K562 (cell line): ENCODE data around the gene ITSN2. TPM values are rescaled to one million over a fixed set of nuclear protein-coding genes. Genes with fewer than 3 reads are reported as not detected.

Experiments
- ATAC-seq: fragments of 200-7000 bp; cut with Tn5 transposase; 3 replicates; pipeline ENCODE4 v1.9.1; 2020; ENCODE audit warnings: moderate library complexity
- BruUV-seq: library from RNA; stranded (reverse); fragments of 400-500 nt; replicated peaks from 2 replicates; lab custom pipeline; 2021; lab: Mats Ljungman, UMichigan
- CTCF ChIA-PET: fragments of 300-600 bp; formaldehyde crosslinking; extraction: SDS; loops from one replicate; lab custom pipeline; 2021; ENCODE audit warnings: low intra/inter-chr PET ratio; lab: Yijun Ruan, JAX
- POLR2A ChIA-PET: fragments of 300-600, 350-650 bp; sonication (Branson Sonifier 250); formaldehyde crosslinking; extraction: SDS; loops from one replicate; lab custom pipeline; 2021; ENCODE audit warnings: antibody characterized with exemption, inconsistent platforms; lab: Yijun Ruan, JAX
- DNase-seq, 4 experiments: peaks; one replicate each; pipeline versions ENCODE4 v3.0.0 to v3.0.0-alpha.2; 2011 to 2018; ENCODE audit warnings: low spot score in 3 of 4, mixed read lengths in 3 of 4; ENCODE audit errors: extremely low read depth in 1 of 4
- FAIRE-seq: peaks from 2 replicates; lab custom pipeline; 2011; peaks lifted over from hg19 to GRCh38; lab: Jason Lieb, UNC
- H2AFZ ChIP-seq: 2 replicates; pipeline ENCODE4 v1.6.0; 2011; ENCODE audit warnings: low read depth, low read length, control low read depth, inconsistent platforms
- H3K27ac ChIP-seq: fragments of 200-600 bp; 3 replicates; pipeline ENCODE4 v1.8.0; 2011; ENCODE audit warnings: low read depth, mild to moderate bottlenecking, control low read depth, inconsistent platforms, low read length, moderate library complexity, mixed read lengths; ENCODE audit errors: extremely low read depth
- H3K27me3 ChIP-seq, 2 experiments: fragments of 300-600 bp in 1 of 2; 2 replicates in 1 of 2; 3 replicates in 1 of 2; pipeline versions ENCODE4 v1.6.0 to v1.8.0; 2011; ENCODE audit warnings: inconsistent platforms in 2 of 2, low read length in 2 of 2, mild to moderate bottlenecking in 1 of 2, mixed read lengths in 1 of 2, moderate library complexity in 1 of 2; ENCODE audit not compliant: control insufficient read depth in 2 of 2, insufficient read depth in 2 of 2
- H3K36me3 ChIP-seq: fragments of 300-600 bp; 3 replicates; pipeline ENCODE4 v1.8.0; 2011; ENCODE audit warnings: mild to moderate bottlenecking, low read length, inconsistent platforms; ENCODE audit not compliant: control insufficient read depth, insufficient read depth
- H3K4me1 ChIP-seq, 2 experiments: fragments of 200-600 bp in 1 of 2; replicated peaks in 1 of 2; 2 replicates in 1 of 2; 3 replicates in 1 of 2; pipeline versions ENCODE4 v1.5.1 to v1.8.0; 2011; ENCODE audit warnings: inconsistent platforms in 2 of 2, low read length in 2 of 2, mild to moderate bottlenecking in 1 of 2, mixed read lengths in 1 of 2, moderate library complexity in 1 of 2; ENCODE audit not compliant: control insufficient read depth in 2 of 2, insufficient read depth in 2 of 2
- H3K4me2 ChIP-seq: 2 replicates; pipeline ENCODE4 v1.6.1; 2011; ENCODE audit warnings: low read length, control low read depth, inconsistent platforms, mixed read lengths; ENCODE audit not compliant: insufficient read depth
- H3K4me3 ChIP-seq: fragments of 200-600 bp; sonication (generic), shearing (Covaris generic); 2 replicates; pipeline ENCODE4 v1.5.1; 2016; ENCODE audit warnings: control low read depth, inconsistent platforms
- H3K79me2 ChIP-seq: fragments of 200-600 bp; 3 replicates; pipeline ENCODE4 v1.8.0; 2011; ENCODE audit warnings: low read length, inconsistent platforms; ENCODE audit not compliant: control insufficient read depth, insufficient read depth
- H3K9ac ChIP-seq, 2 experiments: 2 replicates each; pipeline versions ENCODE4 v1.6.0 to v1.6.1; 2011; ENCODE audit warnings: low read depth in 2 of 2, low read length in 2 of 2, control low read depth in 1 of 2, inconsistent platforms in 1 of 2, mild to moderate bottlenecking in 1 of 2, mixed read lengths in 1 of 2; ENCODE audit not compliant: insufficient read depth in 1 of 2
- H3K9me1 ChIP-seq: one replicate; pipeline ENCODE4 v1.6.0; 2011; ENCODE audit warnings: inconsistent platforms, mild to moderate bottlenecking, low read length, moderate library complexity; ENCODE audit not compliant: control insufficient read depth, insufficient read depth
- H3K9me3 ChIP-seq: replicated peaks from 2 replicates; pipeline ENCODE4 v1.5.1; 2011; ENCODE audit warnings: low read depth, low read length, inconsistent platforms; ENCODE audit not compliant: control insufficient read depth, insufficient read depth
- H4K20me1 ChIP-seq: replicated peaks from 2 replicates; pipeline ENCODE4 v1.6.1; 2011; ENCODE audit warnings: low read length, inconsistent platforms, mixed read lengths; ENCODE audit not compliant: control insufficient read depth, insufficient read depth
- BHLHE40 ChIP-seq: IDR thresholded peaks from 2 replicates; pipeline ENCODE4 v1.6.1; 2011; ENCODE audit warnings: low read length, improper control_type of control experiment
- FOSL1 ChIP-seq: fragments of 200-800 bp; sonication (Bioruptor generic); conservative IDR thresholded peaks from 2 replicates; pipeline ENCODE4 v1.6.1; 2016; ENCODE audit warnings: missing genetic modification characterization, missing compliant biosample characterization
- NELFE ChIP-seq: IDR thresholded peaks from 2 replicates; pipeline ENCODE4 v1.6.1; 2011; ENCODE audit warnings: mild to moderate bottlenecking; ENCODE audit not compliant: insufficient read depth, insufficient read length
- XRCC4 ChIP-seq: IDR thresholded peaks from one replicate; pipeline ENCODE4 v1.6.1; 2011; ENCODE audit not compliant: insufficient read depth, insufficient read length; ENCODE audit errors: extremely low read depth
- ZNF121 ChIP-seq: sonication (generic); formaldehyde crosslinking; conservative IDR thresholded peaks from 2 replicates; pipeline ENCODE4 v1.8.0; 2022; ENCODE audit warnings: missing genetic modification reagents
- ZNF384 ChIP-seq: IDR thresholded peaks from 2 replicates; pipeline ENCODE4 v1.6.1; 2012; ENCODE audit warnings: low read depth, low read length, improper control_type of control experiment
- WGBS: fragments of 100-300 bp; shearing (Covaris generic); methylation state at CpG from one replicate; pipeline ENCODE4 v1.1.6; 2016; ENCODE audit warnings: low coverage, mixed read lengths; ENCODE audit not compliant: insufficient coverage; ENCODE audit errors: missing lambda C conversion rate; 5-methylcytosine and 5-hydroxymethylcytosine counted together
- in situ Hi-C: fragments of 300-500 bp; cut with MboI; formaldehyde crosslinking; loops from 4 replicates; pipeline ENCODE4 v1.15.0; 2018; ENCODE audit warnings: inconsistent platforms, mixed read lengths
- intact Hi-C: fragments of 100-400 bp; cut with micrococcal nuclease; formaldehyde crosslinking; loops from 2 replicates; pipeline ENCODE4 v1.14.2; 2022
- polyA plus RNA-seq, 8 experiments: library from polyadenylated mRNA; depleted of rRNA in 4 of 8; stranded (reverse) in 5 of 8; unstranded in 3 of 8; fragments of >200 nt; fragmentation: Nextera tagmentation in 2 of 8; fragmentation: Illumina TruSeq in 1 of 8; extraction: Ambion mirVana in 2 of 8; extraction: Trizol in 1 of 8; gene quantifications; 2 replicates each; pipeline versions ENCODE4 v1.2.1 to v1.2.3, GENCODE V29; 2011 to 2014; ENCODE audit warnings: inconsistent platforms in 1 of 8, missing spikeins in 1 of 8
- total RNA-seq, 7 experiments: library from RNA; depleted of rRNA in 6 of 7; stranded (reverse); fragments of >200 nt in 6 of 7; fragmentation: Illumina TruSeq in 2 of 7; extraction: Trizol in 2 of 7; gene quantifications; 2 replicates each; pipeline versions ENCODE4 v1.2.1 to v1.2.3, GENCODE V29; 2011 to 2021; ENCODE audit warnings: low replicate concordance in 1 of 7
- TF ChIP-seq, protein P1 (sequence below): fragments of 450-650 bp; formaldehyde crosslinking; IDR thresholded peaks from 2 replicates; pipeline ENCODE4 v1.4.0; 2020; ENCODE audit warnings: mild to moderate bottlenecking

Gene ITSN2
- total and polyA plus RNA-seq, 9 of the 15 experiments (the other 6 are each of a cell fraction or from before 2014, with no cell fraction given), result 6.6 to 19.9 (median 15.2) TPM

GRCh38 chr2:24272161-24272802 lies 88.1 kb downstream of the ITSN2 start:
- H3K36me3 ChIP-seq, result peaks cover 12% of the 10 kb centered on the region; the same call in 1 of the 3 replicates
- TF ChIP-seq XRCC4 (no peak), FOSL1 (tag) (peak; percentile 45; the same call in 1 of the 2 replicates), ZNF121 (CRISPR knock-in tag) (peak; percentile 82), BHLHE40 (no peak), ZNF384 (peak; percentile 41; the same call in 1 of the 2 replicates), NELFE (no peak)
- TF ChIP-seq, protein P1, sequence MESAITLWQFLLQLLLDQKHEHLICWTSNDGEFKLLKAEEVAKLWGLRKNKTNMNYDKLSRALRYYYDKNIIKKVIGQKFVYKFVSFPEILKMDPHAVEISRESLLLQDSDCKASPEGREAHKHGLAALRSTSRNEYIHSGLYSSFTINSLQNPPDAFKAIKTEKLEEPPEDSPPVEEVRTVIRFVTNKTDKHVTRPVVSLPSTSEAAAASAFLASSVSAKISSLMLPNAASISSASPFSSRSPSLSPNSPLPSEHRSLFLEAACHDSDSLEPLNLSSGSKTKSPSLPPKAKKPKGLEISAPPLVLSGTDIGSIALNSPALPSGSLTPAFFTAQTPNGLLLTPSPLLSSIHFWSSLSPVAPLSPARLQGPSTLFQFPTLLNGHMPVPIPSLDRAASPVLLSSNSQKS (CRISPR knock-in tag), result no peak
- no peak overlapping the region for H3K9ac ChIP-seq
- no peaks in the 10 kb centered on the region for H4K20me1 ChIP-seq
- H3K9me1 ChIP-seq, result no peaks in the 10 kb centered on the region
- no peaks in the 10 kb centered on the region for H3K79me2 ChIP-seq
- no peak for DNase-seq
- FAIRE-seq, result no peak
- H3K9me3 ChIP-seq, result no peaks in the 10 kb centered on the region
- H2AFZ ChIP-seq, result no peak overlapping the region
- intact Hi-C loops (no loop called here), in situ Hi-C loops (no loop called here)
- no peak overlapping the region for H3K27ac ChIP-seq
- no peak for ATAC-seq
- BruUV-seq, result no TSS peak
- ChIA-PET CTCF (interaction anchor here (0.6 kb wide), 1 partner anchor 45 kb away, joined by 3 read pairs; no protein-coding TSS in a partner anchor), POLR2A (no interaction called here)
- no peaks in the 10 kb centered on the region for H3K27me3 ChIP-seq
- 86% methylated on average over 2 of the region's 2 CpGs for WGBS
- H3K4me1 ChIP-seq, result no peaks in the 10 kb centered on the region
- H3K4me3 ChIP-seq, result no peak overlapping the region
- no peak overlapping the region for H3K4me2 ChIP-seq
